Cardiac septum (tissue), 1 donor: Measurements from ENCODE around the gene FAN1. TPM values are rescaled to one million over a fixed set of nuclear protein-coding genes. Genes with fewer than 3 reads are reported as not detected.

Source experiments
- DNase-seq: peaks from one replicate; pipeline ENCODE4 v3.0.0-alpha.2; 2020; ENCODE audit warnings: low spot score
- intact Hi-C: fragments of 100-400 bp; cut with DNase I; formaldehyde crosslinking; loops from one replicate; pipeline ENCODE4 v1.14.0; 2022
- total RNA-seq: library from RNA; stranded (reverse); fragmentation: NEBNext Ultra II Directional; extraction: Animal tissue kit (Norgen Biotek cat#: 25700); gene quantifications from one replicate; pipeline ENCODE4 v1.2.1, GENCODE V29; 2021
- donor health status: DM: no; HTN: no; CAD: no.

The FAN1 gene
- total RNA-seq, 1 donor from 2014 or later = 15.9 TPM

GRCh38 chr15:30990446-30991254 is 86.9 kb downstream of the FAN1 start:
- intact Hi-C loops = loop anchor here (1.0 to 10.0 kb wide), 4 partner anchors 68 to 404 kb away; partner anchors contain the start of genes FAN1 and KLF13
- DNase-seq = peak; percentile 74

GRCh38 chr15:30991255-30992235 is 87.8 kb downstream of the FAN1 start, which contains the start of gene MTMR10:
TSS of gene MTMR10 (minus strand) at chr15:30991628. CDS start at chr15:30991506, 122 bp downstream.
- intact Hi-C loops = loop anchor here (1.0 to 10.0 kb wide), 4 partner anchors 69 to 403 kb away; partner anchors contain the start of genes FAN1 and KLF13
- peak; percentile 88 for DNase-seq

DNA sequence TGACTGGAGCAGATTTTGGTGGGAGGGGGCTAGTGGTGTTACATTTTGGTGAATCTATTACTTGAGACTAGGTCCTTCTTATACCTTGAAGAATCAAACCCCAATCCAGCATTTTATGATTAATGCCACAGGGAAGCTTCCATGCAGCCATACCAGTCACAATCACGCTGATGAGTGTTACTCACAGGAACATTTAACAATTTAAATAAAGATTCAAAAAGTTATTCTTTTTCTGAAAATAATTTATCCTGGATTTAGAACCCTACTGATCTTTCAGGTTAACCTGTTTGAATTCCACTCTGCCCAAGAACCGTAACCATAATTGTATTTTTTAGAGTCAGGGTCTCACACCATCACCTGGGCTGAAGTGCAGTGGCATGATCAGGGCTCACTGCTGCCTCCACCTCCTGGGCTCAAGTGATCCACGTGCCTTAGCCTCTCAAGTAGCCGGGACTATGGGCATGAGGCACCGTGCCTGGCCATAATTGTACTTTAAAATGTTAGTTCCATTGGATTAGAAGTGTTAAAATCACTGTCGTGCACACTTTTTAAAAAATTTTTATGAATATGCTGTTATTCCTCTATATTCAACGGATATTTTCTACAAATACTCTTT is 88.6 kb downstream of the FAN1 start:
- intact Hi-C loops = loop anchor here (5.0 to 10.0 kb wide), 3 partner anchors 70 to 402 kb away; partner anchors contain the start of gene KLF13
- DNase-seq = no peak

Other genes with a start within 250 kb of the FAN1 start
- gene MTMR10, start 87.7 kb downstream of the FAN1 start, total RNA-seq = 27.5 TPM
- gene TRPM1, start 197.8 kb downstream of the FAN1 start, total RNA-seq = not detected